HEK293 (cell line): ENCODE data around the gene HOXB7.
A peak's percentile ranks its signal among the peaks of the same experiment; 100 is the strongest.

Experiments
- GLIS2 ChIP-seq: fragments of 450-650 bp; formaldehyde crosslinking; IDR thresholded peaks from 2 replicates; pipeline ENCODE4 v1.5.1; 2016; ENCODE audit warnings: missing biosample characterization, missing genetic modification characterization
- HIC1 ChIP-seq: fragments of 450-650 bp; formaldehyde crosslinking; IDR thresholded peaks from 2 replicates; pipeline ENCODE4 v1.5.1; 2016; ENCODE audit warnings: missing biosample characterization, missing genetic modification characterization
- KLF16 ChIP-seq: fragments of 450-650 bp; formaldehyde crosslinking; IDR thresholded peaks from 2 replicates; pipeline ENCODE4 v1.5.1; 2017; ENCODE audit warnings: missing biosample characterization, missing genetic modification characterization
- PATZ1 ChIP-seq: fragments of 450-650 bp; formaldehyde crosslinking; IDR thresholded peaks from 2 replicates; pipeline ENCODE4 v1.5.1; 2016; ENCODE audit warnings: missing biosample characterization, missing genetic modification characterization
- PRDM2 ChIP-seq: fragments of 450-650 bp; formaldehyde crosslinking; IDR thresholded peaks from 2 replicates; pipeline ENCODE4 v1.5.1; 2016; ENCODE audit warnings: missing biosample characterization, missing genetic modification characterization, borderline replicate concordance
- SALL2 ChIP-seq: fragments of 450-650 bp; formaldehyde crosslinking; IDR thresholded peaks from 2 replicates; pipeline ENCODE4 v1.5.0; 2017; ENCODE audit warnings: missing biosample characterization, mild to moderate bottlenecking, missing genetic modification characterization, borderline replicate concordance
- WT1 ChIP-seq: fragments of 450-650 bp; formaldehyde crosslinking; IDR thresholded peaks from 2 replicates; pipeline ENCODE4 v1.5.1; 2016; ENCODE audit warnings: missing biosample characterization, missing genetic modification characterization
- ZBTB1 ChIP-seq: fragments of 450-650 bp; formaldehyde crosslinking; IDR thresholded peaks from 2 replicates; pipeline ENCODE4 v1.5.1; 2016; ENCODE audit warnings: missing biosample characterization, missing genetic modification characterization
- ZBTB21 ChIP-seq: fragments of 450-650 bp; formaldehyde crosslinking; IDR thresholded peaks from 2 replicates; pipeline ENCODE4 v1.5.1; 2017; ENCODE audit warnings: missing biosample characterization, missing genetic modification characterization
- ZBTB26 ChIP-seq: fragments of 450-650 bp; formaldehyde crosslinking; optimal IDR thresholded peaks from 2 replicates; pipeline ENCODE3; 2016; ENCODE audit warnings: missing biosample characterization, mild to moderate bottlenecking, missing genetic modification characterization
- ZBTB44 ChIP-seq: fragments of 450-650 bp; IDR thresholded peaks from 2 replicates; pipeline ENCODE4 v1.5.1; 2018; ENCODE audit warnings: missing biosample characterization, mild to moderate bottlenecking, missing genetic modification characterization
- ZNF146 ChIP-seq: fragments of 450-650 bp; formaldehyde crosslinking; IDR thresholded peaks from 2 replicates; pipeline ENCODE4 v1.5.1; 2016; ENCODE audit warnings: missing biosample characterization, missing genetic modification characterization
- ZNF155 ChIP-seq: fragments of 450-650 bp; formaldehyde crosslinking; IDR thresholded peaks from 2 replicates; pipeline ENCODE4 v1.5.1; 2016; ENCODE audit warnings: missing biosample characterization, missing genetic modification characterization
- ZNF16 ChIP-seq: fragments of 450-650 bp; formaldehyde crosslinking; IDR thresholded peaks from 2 replicates; pipeline ENCODE4 v1.5.1; 2016; ENCODE audit warnings: low read depth, missing biosample characterization, missing genetic modification characterization
- ZNF174 ChIP-seq: fragments of 450-650 bp; formaldehyde crosslinking; IDR thresholded peaks from 2 replicates; pipeline ENCODE4 v1.5.0; 2017; ENCODE audit warnings: missing biosample characterization, mild to moderate bottlenecking, missing genetic modification characterization
- ZNF280D ChIP-seq: fragments of 450-650 bp; formaldehyde crosslinking; IDR thresholded peaks from 2 replicates; pipeline ENCODE4 v1.5.1; 2016; ENCODE audit warnings: missing biosample characterization, missing genetic modification characterization
- ZNF449 ChIP-seq: fragments of 450-650 bp; formaldehyde crosslinking; IDR thresholded peaks from 2 replicates; pipeline ENCODE4 v1.5.1; 2017; ENCODE audit warnings: missing biosample characterization, mild to moderate bottlenecking, missing genetic modification characterization, moderate library complexity
- ZNF677 ChIP-seq: fragments of 450-650 bp; IDR thresholded peaks from 2 replicates; pipeline ENCODE4 v1.5.0; 2018; ENCODE audit warnings: missing biosample characterization, mild to moderate bottlenecking, missing genetic modification characterization, moderate library complexity
- ZNF777 ChIP-seq: fragments of 450-650 bp; formaldehyde crosslinking; IDR thresholded peaks from 2 replicates; pipeline ENCODE4 v1.5.1; 2017; ENCODE audit warnings: missing biosample characterization, missing genetic modification characterization, borderline replicate concordance

HOXB7 gene

GRCh38 chr17:48647103-48647962 lies 36.5 kb upstream of the HOXB7 start (continued):
- no peak for TF ChIP-seq PRDM2
- no peak for TF ChIP-seq ZBTB44 (tag by site-specific recombination)
- no peak for TF ChIP-seq ZBTB26 (tag by site-specific recombination)
- peak; percentile 36; the same call in 1 of the 2 replicates for TF ChIP-seq KLF16 (tag by site-specific recombination)
- TF ChIP-seq HIC1: no peak
- TF ChIP-seq WT1 (tag by site-specific recombination): no peak
- TF ChIP-seq ZNF677 (tag by site-specific recombination): no peak
- TF ChIP-seq ZNF16 (tag by site-specific recombination): no peak
- TF ChIP-seq ZNF155 (tag by site-specific recombination): no peak
- no peak for TF ChIP-seq ZNF174 (tag by site-specific recombination)
- no peak; the same call in 1 of the 2 replicates for TF ChIP-seq PATZ1 (tag by site-specific recombination)
- no peak; the same call in 1 of the 2 replicates for TF ChIP-seq GLIS2 (tag by site-specific recombination)
- TF ChIP-seq ZNF146 (tag by site-specific recombination): 0 out of 2 replicates have a peak, but pooled peaks have one; percentile 13
- TF ChIP-seq ZNF777 (tag by site-specific recombination): no peak
- TF ChIP-seq ZNF449 (tag by site-specific recombination): peak; percentile 29; the same call in 1 of the 2 replicates
- no peak for TF ChIP-seq ZBTB21 (tag by site-specific recombination)
- TF ChIP-seq ZBTB1 (tag by site-specific recombination): no peak
- TF ChIP-seq ZNF280D (tag by site-specific recombination): no peak
- no peak for TF ChIP-seq SALL2
